Measurements from ENCODE around the gene GPHA2.

GRCh38 chr11:64915376-64915887, 20.3 kb downstream of the GPHA2 start:
- TF ChIP-seq CTCF (IDR thresholded peaks at IDR 0.05) = no peak
- TF ChIP-seq POLR2A (IDR thresholded peaks at IDR 0.05) = no peak
